ENCODE measurements around the gene JCHAIN. TPM values are rescaled to one million over a fixed set of nuclear protein-coding genes. Genes with fewer than 3 reads are reported as not detected.

The JCHAIN gene
- total and polyA plus RNA-seq, 2 of the 8 experiments (the other 6 are each of a cell fraction or from before 2014, with no cell fraction given) = not detected

- Histone ChIP-seq H3K56ac (replicated peaks; ENCODE audit: insufficient read length, low read depth, low read length) (no peak overlapping the region), H4K5ac (ENCODE audit: insufficient read length, low read depth, low read length) (no peak overlapping the region), H3K9ac (replicated peaks in 1 of 4; ENCODE audit: extremely low read depth in 1 of 4, low read depth in 3 of 4, low read length in 3 of 4) (no peak overlapping the region), H4K91ac (replicated peaks; ENCODE audit: insufficient read length, low read length) (no peak overlapping the region), H3K79me1 (ENCODE audit: low read depth, low read length) (no peaks in the 10 kb centered on the region), H3K79me2 (ENCODE audit: control insufficient read depth in 1 of 2, insufficient read depth in 2 of 2, low read length in 2 of 2) (no peaks in the 10 kb centered on the region), H2BK5ac (ENCODE audit: low read depth, low read length) (no peak overlapping the region), H3K9me3 (ENCODE audit: insufficient read depth in 2 of 2, low read depth in 1 of 2, low read length in 1 of 2) (no peaks in the 10 kb centered on the region), H3K4me1 (replicated peaks in 1 of 4; ENCODE audit: control insufficient read depth in 3 of 4, insufficient read depth in 4 of 4, low read length in 3 of 4) (no peaks in the 10 kb centered on the region), H2BK120ac (replicated peaks; ENCODE audit: low read depth, low read length) (no peak overlapping the region), H3K4me2 (ENCODE audit: insufficient read depth in 1 of 2, low read depth in 2 of 2, low read length in 2 of 2) (no peak overlapping the region), H3K36me3 (ENCODE audit: control insufficient read depth in 2 of 4, insufficient read depth in 4 of 4, low read length in 3 of 4) (no peaks in the 10 kb centered on the region), H2BK15ac (ENCODE audit: low read length) (no peak overlapping the region), H2AFZ (ENCODE audit: low read length) (no peak overlapping the region), H2AK5ac (ENCODE audit: low read depth, low read length) (no peak overlapping the region), H3K14ac (ENCODE audit: insufficient read length) (no peak overlapping the region), H3K27me3 (replicated peaks in 1 of 4; ENCODE audit: control insufficient read depth in 3 of 4, extremely low read depth in 1 of 4, insufficient read depth in 3 of 4, low read length in 3 of 4) (no peaks in the 10 kb centered on the region), H4K20me1 (replicated peaks in 1 of 2; ENCODE audit: control insufficient read depth in 1 of 2, insufficient read depth in 2 of 2, low read length in 2 of 2) (no peaks in the 10 kb centered on the region), H3K4ac (replicated peaks; ENCODE audit: insufficient read length, low read depth, low read length) (no peak overlapping the region), H2BK12ac (ENCODE audit: low read depth, low read length) (no peak overlapping the region), H2BK20ac (ENCODE audit: low read length) (no peak overlapping the region), H3K27ac (ENCODE audit: low read depth, low read length) (no peak overlapping the region), H4K8ac (ENCODE audit: extremely low read depth, insufficient read depth, low read length) (no peak overlapping the region), H3K4me3 (ENCODE audit: extremely low read depth in 1 of 4, insufficient read depth in 2 of 4, low read depth in 3 of 4, low read length in 4 of 4) (no peak overlapping the region), H3K18ac (ENCODE audit: extremely low read depth, low read length) (no peak overlapping the region), H3K23me2 (ENCODE audit: low read depth, low read length) (no peaks in the 10 kb centered on the region), H3K23ac (ENCODE audit: insufficient read length) (no peak overlapping the region)
- DNase-seq (ENCODE audit: low read depth in 1 of 2, low spot score in 2 of 2) = no peak
- no peak for FAIRE-seq
- no peak for TF ChIP-seq EP300 (IDR thresholded peaks at IDR 0.05; ENCODE audit: borderline replicate concordance in 1 of 2, low read depth in 2 of 2, low read length in 2 of 2)
- no peak for TF ChIP-seq HDAC2 (IDR thresholded peaks at IDR 0.05; ENCODE audit: borderline replicate concordance in 1 of 2, low read depth in 2 of 2, low read length in 2 of 2)
- no peak for TF ChIP-seq MAFK (IDR thresholded peaks at IDR 0.05; ENCODE audit: low read depth, low read length)
- no peak for TF ChIP-seq SP2 (IDR thresholded peaks at IDR 0.05; ENCODE audit: low read length)
- WGBS, 2 experiments (ENCODE audit: extremely low coverage in 1 of 2, insufficient coverage in 1 of 2, insufficient read length in 1 of 2, insufficient replicate concordance in 2 of 2, low coverage in 1 of 2, low lambda C conversion rate in 2 of 2, missing lambda C conversion rate in 1 of 2) = 76% methylated on average over 1 of the region's 1 CpG; no CpG with 5 or more reads in 1 of the 2 experiments
- POLR2A ChIA-PET (ENCODE audit: partially characterized antibody) = no interaction called here
- CTCF ChIA-PET (ENCODE audit: partially characterized antibody) = interaction anchor here (1.5 kb wide), 1 partner anchor 23 kb away, joined by 5 read pairs; no protein-coding TSS in a partner anchor
Measured at GRCh38 chr4:70629469-70630090, 36.7 kb downstream of the JCHAIN start.

Data from H1 (cell line).